Sigmoid colon (tissue), 7 donors: ENCODE measurements around the gene HMGB2. TPM values are rescaled to one million over a fixed set of nuclear protein-coding genes. Genes with fewer than 3 reads are reported as not detected.

Source experiments
- DNase-seq: peaks from one replicate; pipeline ENCODE4 v3.0.0-alpha.2; 2019
- H3K27ac ChIP-seq, 4 donors: fragments of 200-600 bp; sonication (generic); one replicate each; pipeline ENCODE4 v1.5.1; 2016 to 2019; ENCODE audit warnings: mild to moderate bottlenecking in 1 of 4
- H3K27me3 ChIP-seq, 3 donors: fragments of 200-600 bp; sonication (generic); one replicate each; pipeline ENCODE4 v1.5.1; 2019; ENCODE audit warnings: mild to moderate bottlenecking in 1 of 3
- H3K36me3 ChIP-seq, 4 donors: fragments of 200-600 bp; sonication (generic); one replicate each; pipeline ENCODE4 v1.5.1; 2016 to 2019
- H3K4me1 ChIP-seq, 4 donors: fragments of 200-600 bp; sonication (generic); one replicate each; pipeline ENCODE4 v1.5.1; 2017 to 2019
- H3K4me3 ChIP-seq, 4 donors: fragments of 200-600 bp; sonication (generic); one replicate each; pipeline ENCODE4 v1.5.1; 2017 to 2019; ENCODE audit warnings: mild to moderate bottlenecking in 2 of 4, moderate library complexity in 1 of 4
- H3K9me3 ChIP-seq, 4 donors: fragments of 200-600 bp in 3 of 4; sonication (generic) in 3 of 4; one replicate each; pipeline versions ENCODE4 v1.5.1 to v1.6.1; 2013 to 2019
- EP300 ChIP-seq, 4 donors: sonication (generic); formaldehyde crosslinking; IDR thresholded peaks; one replicate each; pipeline ENCODE4 v1.6.1; 2017; ENCODE audit warnings: antibody characterized with exemption in 4 of 4
- POLR2A ChIP-seq, 2 donors: fragments of 450-650 bp; IDR thresholded peaks; one replicate each; pipeline ENCODE4 v1.6.1; 2016; ENCODE audit warnings: antibody characterized with exemption in 2 of 2, mild to moderate bottlenecking in 2 of 2, moderate library complexity in 2 of 2
- POLR2AphosphoS5 ChIP-seq, 4 donors: sonication (generic); formaldehyde crosslinking; IDR thresholded peaks; one replicate each; pipeline ENCODE4 v1.6.1; 2017; ENCODE audit warnings: antibody characterized with exemption in 4 of 4
- WGBS, 2 donors: extraction: QIAGEN DNeasy Blood & Tissue Kit; methylation state at CpG; one replicate each; pipeline ENCODE4 v1.1.7; 2013; 5-methylcytosine and 5-hydroxymethylcytosine counted together
- intact Hi-C: fragments of 100-400 bp; cut with DNase I; formaldehyde crosslinking; loops from one replicate; pipeline ENCODE4 v1.15.1; 2023
- polyA plus RNA-seq, 3 donors: library from polyadenylated mRNA; stranded (reverse); fragments of 200-250 nt; gene quantifications; one replicate each; pipeline ENCODE4 v1.2.3, GENCODE V29; 2013
- total RNA-seq, 4 donors: library from RNA; depleted of rRNA; stranded (reverse); fragments of >200 nt; gene quantifications; one replicate each; pipeline ENCODE4 v1.1.0, GENCODE V29; 2016
- TF ChIP-seq, protein P1 (sequence below), 4 experiments: fragments of 450-650 bp in 3 of 4; fragments of 200-600 bp in 1 of 4; IDR thresholded peaks; one replicate each; pipeline ENCODE4 v1.5.1; 2016 to 2019; ENCODE audit warnings: antibody characterized with exemption in 4 of 4, mild to moderate bottlenecking in 3 of 4, moderate library complexity in 2 of 4
- donor health status: healthy with polysubstance abuse.
- donor health status: Bipolar disorder and iron deficiency.
- donor health status: healthy.

The HMGB2 gene
- 10 to 100 TPM; 45.1 to 74.7 (median 59.4) TPM for total RNA-seq
- polyA plus RNA-seq: 100 to 1,000 TPM in 2 of 3 donors, 10 to 100 TPM in 1; 96.1 to 255 (median 129) TPM

DNA sequence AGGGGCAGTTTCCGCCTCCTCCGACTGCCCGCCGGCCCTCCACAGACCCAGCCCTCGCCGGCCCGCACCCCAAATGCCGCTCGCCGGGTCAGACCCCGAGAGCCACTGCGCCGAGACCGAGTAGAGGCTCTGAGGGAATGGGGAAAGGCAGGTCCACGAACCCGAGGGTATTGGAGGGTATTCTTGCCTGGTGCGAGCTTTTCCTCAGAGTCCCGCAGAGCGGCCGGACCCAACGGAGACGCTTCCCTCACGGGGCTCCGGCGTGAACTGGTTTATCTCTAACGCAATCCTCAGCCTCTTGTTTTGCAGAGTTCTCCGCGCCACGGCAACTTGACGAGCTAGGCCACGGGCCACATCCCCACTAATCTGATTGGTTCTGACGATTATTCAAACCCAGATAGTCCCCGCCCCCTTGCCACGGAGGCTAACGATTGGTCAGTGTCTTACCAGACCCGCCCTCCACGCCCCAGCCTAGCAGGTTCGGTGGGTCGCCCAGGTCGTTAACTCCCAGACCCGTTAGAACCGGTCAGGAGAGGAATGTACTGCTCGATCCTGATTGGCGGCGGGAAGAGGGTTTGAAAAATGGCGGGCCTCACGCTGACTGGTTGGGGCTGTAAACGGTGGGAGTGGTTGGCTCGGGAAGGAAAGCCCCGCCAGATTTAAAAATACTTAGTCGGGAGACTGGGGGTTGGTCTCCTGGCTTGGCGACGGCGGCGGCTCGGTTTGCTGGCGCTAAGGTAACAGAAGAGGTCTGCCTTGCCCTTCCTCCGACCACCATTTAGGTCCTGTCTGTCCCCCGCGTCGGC lies at the start of gene HMGB2:
HMGB2 (minus strand) TSS at position 274 of the 806 bp plus-strand sequence. CDS start 709 bp downstream, outside the sequence.
- Histone ChIP-seq H3K4me3 (peak within 1 kb of the TSS; percentile 89 to 98 (median 94)), H3K36me3 (peaks cover 0 to 29% (median 6%) of the 10 kb centered on the region in 4 donors), H3K9me3 (no peaks in the 10 kb centered on the region), H3K27ac (peak within 1 kb of the TSS; percentile 93 to 100 (median 99)), H3K4me1 (peaks cover 0 to 31% (median 23%) of the 10 kb centered on the region in 4 donors), H3K27me3 (no peaks in the 10 kb centered on the region)
- peak; percentile 99 for TF ChIP-seq POLR2A (IDR thresholded peaks at IDR 0.05)
- peak in 1 of 4 donors; percentile 42 for TF ChIP-seq EP300 (IDR thresholded peaks at IDR 0.05)
- TF ChIP-seq, protein P1, sequence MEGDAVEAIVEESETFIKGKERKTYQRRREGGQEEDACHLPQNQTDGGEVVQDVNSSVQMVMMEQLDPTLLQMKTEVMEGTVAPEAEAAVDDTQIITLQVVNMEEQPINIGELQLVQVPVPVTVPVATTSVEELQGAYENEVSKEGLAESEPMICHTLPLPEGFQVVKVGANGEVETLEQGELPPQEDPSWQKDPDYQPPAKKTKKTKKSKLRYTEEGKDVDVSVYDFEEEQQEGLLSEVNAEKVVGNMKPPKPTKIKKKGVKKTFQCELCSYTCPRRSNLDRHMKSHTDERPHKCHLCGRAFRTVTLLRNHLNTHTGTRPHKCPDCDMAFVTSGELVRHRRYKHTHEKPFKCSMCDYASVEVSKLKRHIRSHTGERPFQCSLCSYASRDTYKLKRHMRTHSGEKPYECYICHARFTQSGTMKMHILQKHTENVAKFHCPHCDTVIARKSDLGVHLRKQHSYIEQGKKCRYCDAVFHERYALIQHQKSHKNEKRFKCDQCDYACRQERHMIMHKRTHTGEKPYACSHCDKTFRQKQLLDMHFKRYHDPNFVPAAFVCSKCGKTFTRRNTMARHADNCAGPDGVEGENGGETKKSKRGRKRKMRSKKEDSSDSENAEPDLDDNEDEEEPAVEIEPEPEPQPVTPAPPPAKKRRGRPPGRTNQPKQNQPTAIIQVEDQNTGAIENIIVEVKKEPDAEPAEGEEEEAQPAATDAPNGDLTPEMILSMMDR (IDR thresholded peaks at IDR 0.05): no peak
- peak; percentile 99 to 100 (median 99) for TF ChIP-seq POLR2AphosphoS5 (IDR thresholded peaks at IDR 0.05)
- 0 to 1% methylated on average over 61 of the region's 61 CpGs for WGBS, 2 donors
- intact Hi-C loops: loop anchor here (1.0 to 5.0 kb wide), 2 partner anchors 36 to 163 kb away; partner anchors contain the start of gene SAP30
- peak; percentile 100 for DNase-seq

GRCh38 chr4:173382349-173382748 lies 48.2 kb upstream of the HMGB2 start:
- intact Hi-C loops: no loop called here
- H3K27me3 ChIP-seq: no peaks in the 10 kb centered on the region
- no peak overlapping the region for H3K27ac ChIP-seq
- H3K36me3 ChIP-seq: peaks cover 0 to 9% (median 0%) of the 10 kb centered on the region in 4 donors
- no peak overlapping the region for H3K4me3 ChIP-seq
- TF ChIP-seq, protein P1 (IDR thresholded peaks at IDR 0.05): no peak
- TF ChIP-seq POLR2A (IDR thresholded peaks at IDR 0.05): no peak
- TF ChIP-seq POLR2AphosphoS5 (IDR thresholded peaks at IDR 0.05): no peak
- no peak for TF ChIP-seq EP300 (IDR thresholded peaks at IDR 0.05)
- H3K4me1 ChIP-seq: peaks cover 0 to 21% (median 12%) of the 10 kb centered on the region in 4 donors
- 97% methylated on average over 4 of the region's 4 CpGs for WGBS, 2 donors
- no peaks in the 10 kb centered on the region for H3K9me3 ChIP-seq
- DNase-seq: no peak

DNA sequence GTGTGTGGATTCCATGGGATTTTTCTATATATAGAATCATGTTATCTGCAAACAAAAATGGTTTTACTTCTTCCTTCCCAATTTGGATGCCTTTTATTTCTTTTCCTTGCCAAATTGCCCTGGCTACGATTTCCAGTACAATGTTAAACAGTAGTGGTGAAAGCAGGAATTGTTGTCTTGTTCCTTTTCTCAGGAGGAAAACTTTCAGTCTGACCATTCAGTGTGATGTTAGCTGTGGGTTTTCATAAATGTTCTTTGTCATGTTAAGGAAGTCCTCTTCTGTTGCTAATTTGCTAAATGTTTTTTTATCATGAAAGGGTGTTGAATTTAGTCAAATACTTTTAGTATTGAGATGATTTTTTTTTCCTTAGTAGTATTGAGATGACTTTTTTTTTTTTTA lies 47.5 kb upstream of the HMGB2 start:
- TF ChIP-seq EP300 (IDR thresholded peaks at IDR 0.05): no peak
- Histone ChIP-seq H3K4me1 (peaks cover 0 to 24% (median 12%) of the 10 kb centered on the region in 4 donors), H3K4me3 (no peak overlapping the region), H3K27ac (peak overlapping the region in 1 of 4 donors; percentile 5), H3K9me3 (no peaks in the 10 kb centered on the region), H3K36me3 (peaks cover 0 to 8% (median 0%) of the 10 kb centered on the region in 4 donors), H3K27me3 (no peaks in the 10 kb centered on the region)
- 34 to 51% methylated on average over 1 of the region's 1 CpG for WGBS, 2 donors
- no peak for DNase-seq
- intact Hi-C loops: no loop called here

GRCh38 chr4:173380987-173381386 lies 46.8 kb upstream of the HMGB2 start:
- Histone ChIP-seq H3K27ac (no peak overlapping the region), H3K4me3 (no peak overlapping the region), H3K4me1 (peaks cover 0 to 29% (median 13%) of the 10 kb centered on the region in 4 donors), H3K9me3 (no peaks in the 10 kb centered on the region), H3K36me3 (peaks cover 0 to 12% (median 0%) of the 10 kb centered on the region in 4 donors), H3K27me3 (no peaks in the 10 kb centered on the region)
- no peak for TF ChIP-seq POLR2AphosphoS5 (IDR thresholded peaks at IDR 0.05)
- TF ChIP-seq POLR2A (IDR thresholded peaks at IDR 0.05): no peak
- TF ChIP-seq, protein P1 (IDR thresholded peaks at IDR 0.05): no peak
- no peak for TF ChIP-seq EP300 (IDR thresholded peaks at IDR 0.05)
- DNase-seq: no peak
- intact Hi-C loops: no loop called here

GRCh38 chr4:173379929-173380328 lies 45.8 kb upstream of the HMGB2 start:
- H3K27ac ChIP-seq: no peak overlapping the region
- H3K4me3 ChIP-seq: no peak overlapping the region
- TF ChIP-seq POLR2AphosphoS5 (IDR thresholded peaks at IDR 0.05): no peak
- no peak for TF ChIP-seq POLR2A (IDR thresholded peaks at IDR 0.05)
- TF ChIP-seq, protein P1 (IDR thresholded peaks at IDR 0.05): no peak
- no peak for TF ChIP-seq EP300 (IDR thresholded peaks at IDR 0.05)
- peaks cover 0 to 17% (median 0%) of the 10 kb centered on the region in 4 donors for H3K36me3 ChIP-seq
- intact Hi-C loops: no loop called here
- H3K27me3 ChIP-seq: no peaks in the 10 kb centered on the region
- no peak for DNase-seq
- H3K9me3 ChIP-seq: no peaks in the 10 kb centered on the region
- peaks cover 0 to 40% (median 20%) of the 10 kb centered on the region in 4 donors for H3K4me1 ChIP-seq
- 95% methylated on average over 3 of the region's 3 CpGs for WGBS, 2 donors
